ENCODE data around the gene TMEM132C. TPM values are rescaled to one million over a fixed set of nuclear protein-coding genes. Genes with fewer than 3 reads are reported as not detected.
A peak's percentile ranks its signal among the peaks of the same experiment; 100 is the strongest.

TMEM132C gene
- total RNA-seq, 1 experiment from 2014 or later = not detected

DNA sequence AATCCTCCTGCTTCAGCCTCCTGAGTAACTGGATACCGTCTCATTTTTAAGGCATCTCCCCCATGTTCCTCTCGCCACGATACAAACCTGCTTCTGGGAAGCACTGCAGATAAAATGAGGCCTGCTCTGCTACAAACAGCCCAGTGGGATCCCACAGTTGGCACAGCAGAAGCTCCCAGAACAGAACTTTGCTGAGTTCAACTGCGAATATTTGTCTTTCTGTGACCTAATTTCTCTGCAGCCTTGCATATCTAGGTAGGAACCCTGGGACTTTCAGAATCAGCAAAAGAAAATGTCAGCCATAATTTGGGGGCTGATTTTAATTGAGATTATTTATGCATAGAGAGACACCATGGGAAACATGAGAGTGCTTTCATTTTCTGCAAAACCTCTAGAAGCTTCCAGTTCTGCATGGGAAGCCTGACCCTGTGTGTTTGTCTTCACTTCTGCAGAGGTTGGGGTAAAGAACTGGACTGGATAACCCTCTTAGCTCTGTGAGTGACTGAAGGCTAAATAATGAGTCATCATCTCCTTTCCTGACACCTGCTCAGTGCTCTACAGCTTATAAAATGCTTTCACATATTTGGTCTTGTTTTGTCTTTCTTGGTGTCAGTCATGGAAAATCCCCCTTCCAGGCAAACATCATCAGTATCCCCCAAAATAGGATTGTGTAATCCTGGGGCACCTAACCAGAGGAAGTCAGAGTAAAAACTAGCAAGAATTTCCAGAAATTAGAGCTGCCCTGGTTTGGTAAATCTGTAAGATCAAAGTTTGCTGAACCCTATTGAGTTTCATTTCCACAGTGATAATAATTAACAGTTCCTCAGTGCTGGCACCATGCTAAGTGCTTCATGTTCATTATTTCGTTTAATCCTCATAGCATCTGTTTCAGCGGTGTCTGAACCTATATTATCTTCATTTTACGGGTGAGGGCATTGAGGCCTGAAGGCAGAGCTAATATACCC is 371.0 kb downstream of the TMEM132C start:
- in situ Hi-C loops (cut with HindIII; ENCODE audit: low pct_unique_long_range_greater_than_20kb, low sequenced_read_pairs) = no loop called here
- DNase-seq (ENCODE audit: low read depth, low spot score) = no peak

DNA sequence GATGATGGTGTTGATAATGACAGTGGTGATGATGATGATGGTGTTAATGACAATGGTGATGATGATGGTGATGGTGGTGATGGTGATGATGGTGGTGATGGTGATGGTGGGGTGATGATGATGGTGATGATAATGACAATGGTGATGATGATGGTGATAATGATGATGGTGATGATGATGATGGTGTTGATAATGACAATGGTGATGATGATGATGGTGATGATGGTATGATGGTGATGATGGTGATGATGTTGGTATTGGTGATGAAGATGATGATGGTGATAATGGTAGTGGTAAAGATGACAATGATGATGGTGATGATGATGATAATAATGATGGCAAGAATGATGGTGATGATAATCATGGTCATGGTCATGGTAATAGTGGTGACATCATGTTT is 372.1 kb downstream of the TMEM132C start:
- in situ Hi-C loops (cut with HindIII; ENCODE audit: low pct_unique_long_range_greater_than_20kb, low sequenced_read_pairs) = no loop called here
- DNase-seq (ENCODE audit: low read depth, low spot score) = no peak

DNA sequence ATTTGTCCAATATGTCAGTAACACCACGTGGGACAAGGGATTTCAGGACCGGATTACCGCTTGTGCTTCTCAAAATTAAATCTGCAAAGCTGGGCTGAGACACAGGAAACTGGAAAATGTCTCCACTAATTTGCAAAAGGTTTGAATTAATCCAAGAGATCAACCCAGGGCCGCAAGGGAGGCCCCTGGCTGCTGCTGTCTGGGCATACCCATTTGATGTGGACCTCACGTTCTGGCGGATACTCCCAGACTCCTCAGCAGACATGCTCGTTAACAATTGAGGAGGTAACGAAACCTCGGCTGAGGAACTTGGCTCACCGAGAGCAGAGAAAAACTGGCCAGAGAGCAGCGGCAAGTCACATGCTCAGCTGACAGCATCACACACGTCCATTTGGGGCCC is 376.2 kb downstream of the TMEM132C start:
- DNase-seq (ENCODE audit: low read depth, low spot score) = no peak
- in situ Hi-C loops (cut with HindIII; ENCODE audit: low pct_unique_long_range_greater_than_20kb, low sequenced_read_pairs) = no loop called here

DNA sequence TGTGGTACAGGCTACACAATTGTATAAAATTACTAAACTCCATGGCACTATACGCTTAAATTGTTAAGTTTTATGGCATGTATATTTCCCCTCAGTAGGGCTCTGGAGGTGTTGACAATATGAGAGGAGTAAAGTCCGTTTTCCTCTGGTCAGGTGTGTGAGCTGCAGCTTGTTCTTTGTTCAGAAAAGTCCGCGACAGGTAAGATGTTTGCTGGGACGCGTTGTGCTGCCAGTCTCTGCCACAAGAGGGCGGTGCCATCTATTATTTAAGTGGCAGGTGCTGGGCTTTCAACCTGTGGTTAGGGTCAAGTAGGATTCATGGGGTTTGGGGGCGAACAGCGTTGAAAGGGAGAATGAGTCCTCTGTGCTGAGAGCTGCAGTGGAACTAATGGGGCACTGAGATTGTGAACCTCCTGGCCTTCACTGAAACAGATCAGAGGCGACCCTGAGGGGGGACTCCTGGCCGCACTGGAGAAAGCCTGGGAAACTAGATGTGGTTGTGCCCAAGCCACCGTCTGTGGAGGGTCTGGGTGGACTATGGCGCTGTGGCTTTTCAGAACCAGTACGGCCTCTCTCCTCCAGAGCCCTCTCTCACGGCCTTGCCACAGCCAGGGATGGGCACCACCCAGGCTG is 377.8 kb downstream of the TMEM132C start:
- DNase-seq (ENCODE audit: low read depth, low spot score) = peak; percentile 35

DNA sequence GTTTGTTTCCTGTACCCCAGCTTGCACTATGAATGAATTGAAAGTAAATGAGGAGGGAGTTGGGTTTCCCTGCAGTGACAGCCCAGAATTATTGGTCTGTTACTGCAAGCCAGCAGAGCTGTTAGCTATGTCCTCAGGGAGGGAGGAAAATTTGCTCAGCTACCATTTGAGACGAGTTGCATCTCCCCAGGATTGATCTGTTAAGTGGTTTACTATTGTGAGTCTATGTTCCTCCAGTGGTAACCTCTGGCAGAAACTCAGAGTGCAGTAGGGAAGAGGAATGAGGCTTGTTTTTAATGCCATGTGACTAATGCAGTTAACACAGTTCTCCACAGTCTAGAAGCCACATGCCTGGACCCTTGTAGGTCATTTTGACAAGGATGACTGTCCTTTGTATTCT is 382.9 kb downstream of the TMEM132C start:
- no peak for DNase-seq (ENCODE audit: low read depth, low spot score)
- in situ Hi-C loops (cut with HindIII; ENCODE audit: low pct_unique_long_range_greater_than_20kb, low sequenced_read_pairs) = no loop called here

More for the DNA sequence above, 377.8 kb downstream of the TMEM132C start:
- in situ Hi-C loops (cut with HindIII; ENCODE audit: low pct_unique_long_range_greater_than_20kb, low sequenced_read_pairs) = no loop called here

DNA sequence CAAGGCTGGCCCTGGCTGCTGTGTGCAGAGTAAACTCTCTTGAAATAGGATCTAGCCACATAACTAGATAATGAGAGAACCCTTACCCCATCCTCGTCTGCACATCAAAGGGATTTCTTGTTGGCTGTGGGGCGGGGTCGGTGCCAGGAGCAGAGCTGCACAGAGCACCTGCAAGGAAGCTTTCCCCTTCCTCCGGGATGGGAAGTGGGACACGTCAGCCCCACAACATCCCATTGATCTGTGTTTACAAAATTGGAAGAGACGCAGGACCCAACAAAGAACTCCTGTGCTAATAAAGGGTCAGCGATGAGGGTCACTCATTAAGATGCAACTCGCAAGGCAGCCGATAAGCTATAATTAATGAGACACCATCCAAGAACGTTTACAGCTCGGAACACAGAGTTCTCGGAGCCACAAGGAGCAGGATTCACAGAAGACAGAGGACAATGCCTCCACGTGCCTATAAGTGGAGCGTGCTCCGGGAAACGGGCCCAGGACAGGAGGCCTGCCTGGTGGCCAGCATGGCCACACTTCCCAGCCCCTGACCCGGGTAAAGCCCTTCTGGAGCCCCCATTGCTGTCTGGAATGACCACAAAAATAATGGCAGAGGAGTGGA is 385.3 kb downstream of the TMEM132C start:
- DNase-seq (ENCODE audit: low read depth, low spot score) = no peak
- in situ Hi-C loops (cut with HindIII; ENCODE audit: low pct_unique_long_range_greater_than_20kb, low sequenced_read_pairs) = no loop called here

DNA sequence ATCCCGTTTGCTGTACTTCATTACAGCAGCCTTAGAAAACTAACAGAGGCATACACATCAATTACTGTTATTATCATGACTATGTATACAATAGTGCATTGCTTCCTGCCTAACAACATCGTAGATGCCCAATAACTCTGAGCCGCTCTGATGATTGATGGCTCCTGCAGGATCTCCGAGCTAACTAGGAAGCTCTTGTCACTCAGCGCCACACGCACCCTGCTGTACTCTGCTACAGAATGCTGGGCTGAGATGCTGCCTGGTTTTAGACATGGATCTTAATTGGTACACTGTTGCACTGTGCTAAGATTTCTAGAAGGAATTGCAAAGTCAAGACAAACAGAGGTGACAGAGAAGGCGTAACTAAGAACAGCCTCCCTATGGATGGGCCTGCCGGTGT is 387.5 kb downstream of the TMEM132C start:
- in situ Hi-C loops (cut with HindIII; ENCODE audit: low pct_unique_long_range_greater_than_20kb, low sequenced_read_pairs) = no loop called here
- DNase-seq (ENCODE audit: low read depth, low spot score) = no peak

DNA sequence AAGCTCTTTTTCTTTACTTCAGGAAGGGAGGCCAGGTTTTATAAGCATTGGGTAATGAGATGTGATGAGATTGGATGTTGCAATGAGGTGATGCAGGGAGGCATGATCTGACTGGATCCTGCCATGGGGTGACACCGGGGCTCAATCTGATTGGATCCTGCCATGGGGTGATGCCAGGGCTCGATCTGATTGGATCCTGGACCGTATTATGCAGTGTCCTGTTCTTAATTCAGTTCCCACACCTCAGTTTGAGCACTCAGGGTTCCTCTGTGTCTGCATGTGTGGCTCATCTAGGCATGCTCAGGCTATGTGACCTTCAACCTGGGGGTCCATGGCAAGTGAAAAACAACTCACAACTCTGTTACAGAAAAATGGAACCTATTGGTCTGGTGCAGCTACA is 390.4 kb downstream of the TMEM132C start:
- no peak for DNase-seq (ENCODE audit: low read depth, low spot score)
- in situ Hi-C loops (cut with HindIII; ENCODE audit: low pct_unique_long_range_greater_than_20kb, low sequenced_read_pairs) = no loop called here

DNA sequence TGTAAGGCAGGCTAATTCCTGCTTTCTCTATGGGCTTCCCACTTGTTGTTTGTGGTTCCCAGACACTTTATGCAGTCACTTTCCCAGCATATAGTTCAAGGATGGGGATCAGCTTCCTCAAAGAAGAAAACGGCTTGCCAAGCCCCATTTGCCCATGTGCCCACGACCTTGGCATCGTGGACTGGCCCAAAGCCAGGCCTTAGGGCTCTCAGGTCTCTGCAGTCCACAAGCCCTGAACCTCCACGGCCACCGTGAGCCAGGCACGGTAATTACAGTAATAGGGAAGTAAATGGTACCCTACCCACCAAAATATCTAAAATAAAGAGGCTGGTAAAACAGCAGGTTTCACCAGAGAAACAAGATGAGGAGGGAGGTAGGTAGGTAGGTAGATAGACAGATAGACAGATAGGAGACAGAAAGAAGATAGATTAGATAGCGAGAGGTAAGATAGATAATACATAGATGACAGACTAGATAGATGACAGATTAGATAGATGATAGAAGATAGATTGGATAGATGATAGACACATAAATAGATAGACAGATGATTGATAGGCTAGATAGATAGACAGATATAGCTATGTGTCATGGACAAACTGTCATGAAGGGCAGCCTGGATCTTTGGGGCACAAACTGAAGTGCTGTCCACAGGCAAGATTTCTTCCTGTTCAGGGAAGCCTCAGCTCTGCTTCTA is 393.7 kb downstream of the TMEM132C start:
- no peak for DNase-seq (ENCODE audit: low read depth, low spot score)
- in situ Hi-C loops (cut with HindIII; ENCODE audit: low pct_unique_long_range_greater_than_20kb, low sequenced_read_pairs) = no loop called here

DNA sequence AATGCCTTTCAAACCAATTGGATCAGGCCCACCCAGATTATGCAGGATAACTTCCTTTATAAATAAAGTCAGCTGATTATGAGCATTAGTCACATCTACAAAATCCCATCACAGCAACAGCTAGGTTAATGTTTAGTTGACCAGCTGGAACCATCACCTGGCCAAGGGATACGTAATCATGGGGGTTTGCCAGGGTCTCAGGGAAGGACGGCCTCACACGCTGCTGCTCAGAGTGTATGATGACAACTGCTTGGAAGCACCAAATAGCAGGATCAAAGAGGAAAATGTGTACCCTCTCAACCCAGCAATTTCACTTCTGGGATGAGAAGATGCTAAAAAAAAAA is 394.2 kb downstream of the TMEM132C start:
- in situ Hi-C loops (cut with HindIII; ENCODE audit: low pct_unique_long_range_greater_than_20kb, low sequenced_read_pairs) = no loop called here
- DNase-seq (ENCODE audit: low read depth, low spot score) = no peak

DNA sequence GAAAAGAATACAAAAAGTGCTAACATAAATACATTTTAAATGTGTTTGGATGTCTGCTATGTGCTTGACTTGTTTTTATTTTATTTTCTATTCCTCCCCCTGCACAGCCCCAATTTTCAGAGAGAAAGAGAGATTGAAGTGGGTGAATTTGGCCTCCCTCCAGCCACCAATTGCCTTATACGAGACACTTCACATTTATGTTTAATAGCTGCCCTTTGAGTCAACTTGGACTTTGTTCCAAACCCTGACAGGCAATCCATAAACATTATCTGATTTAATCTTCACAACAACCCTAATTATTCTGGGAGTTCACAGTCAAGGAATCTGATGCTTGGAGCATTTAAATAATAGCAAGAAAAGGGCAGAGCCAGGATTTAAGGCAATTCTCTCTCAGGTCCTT is 395.1 kb downstream of the TMEM132C start:
- in situ Hi-C loops (cut with HindIII; ENCODE audit: low pct_unique_long_range_greater_than_20kb, low sequenced_read_pairs) = no loop called here
- no peak for DNase-seq (ENCODE audit: low read depth, low spot score)

DNA sequence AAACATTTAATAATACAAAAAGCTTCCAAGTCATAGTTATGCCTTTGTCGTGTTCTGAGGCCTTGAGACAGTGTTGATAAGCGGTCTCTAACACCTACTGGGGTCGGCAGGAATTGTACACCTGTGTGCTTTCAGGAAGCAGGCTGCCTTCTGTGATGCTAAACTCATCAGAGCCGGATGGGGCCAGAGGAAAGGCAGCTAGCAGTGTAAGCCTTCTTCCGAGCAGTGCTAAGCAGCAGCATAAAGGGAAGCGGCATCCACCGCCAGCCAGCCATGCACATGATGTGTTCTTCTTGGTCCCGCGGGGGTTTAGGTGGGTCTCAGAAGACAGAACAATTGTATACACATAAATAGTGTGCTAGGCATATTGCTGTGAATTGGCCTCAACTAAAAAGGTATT is 397.5 kb downstream of the TMEM132C start:
- DNase-seq (ENCODE audit: low read depth, low spot score) = no peak
- in situ Hi-C loops (cut with HindIII; ENCODE audit: low pct_unique_long_range_greater_than_20kb, low sequenced_read_pairs) = no loop called here

DNA sequence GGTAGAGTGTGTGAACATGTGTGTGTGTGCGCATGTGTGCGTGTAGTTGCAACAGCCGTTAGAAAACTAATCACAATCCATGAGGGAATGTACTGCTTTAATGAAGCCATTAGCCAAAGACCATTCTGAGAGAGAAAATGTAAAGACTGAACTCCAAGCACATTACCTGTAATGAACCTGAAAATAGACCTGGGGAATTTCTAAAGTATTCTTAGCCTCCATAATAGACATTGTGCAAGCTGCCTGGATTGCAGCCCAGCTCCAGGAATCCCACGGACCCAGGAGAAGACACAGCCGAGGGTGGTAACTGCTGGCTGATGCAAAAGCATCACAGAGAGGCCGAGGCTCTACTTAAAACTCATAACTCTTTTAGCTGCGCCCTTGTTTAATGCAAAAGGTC is 400.2 kb downstream of the TMEM132C start:
- in situ Hi-C loops (cut with HindIII; ENCODE audit: low pct_unique_long_range_greater_than_20kb, low sequenced_read_pairs) = no loop called here
- DNase-seq (ENCODE audit: low read depth, low spot score) = no peak

DNA sequence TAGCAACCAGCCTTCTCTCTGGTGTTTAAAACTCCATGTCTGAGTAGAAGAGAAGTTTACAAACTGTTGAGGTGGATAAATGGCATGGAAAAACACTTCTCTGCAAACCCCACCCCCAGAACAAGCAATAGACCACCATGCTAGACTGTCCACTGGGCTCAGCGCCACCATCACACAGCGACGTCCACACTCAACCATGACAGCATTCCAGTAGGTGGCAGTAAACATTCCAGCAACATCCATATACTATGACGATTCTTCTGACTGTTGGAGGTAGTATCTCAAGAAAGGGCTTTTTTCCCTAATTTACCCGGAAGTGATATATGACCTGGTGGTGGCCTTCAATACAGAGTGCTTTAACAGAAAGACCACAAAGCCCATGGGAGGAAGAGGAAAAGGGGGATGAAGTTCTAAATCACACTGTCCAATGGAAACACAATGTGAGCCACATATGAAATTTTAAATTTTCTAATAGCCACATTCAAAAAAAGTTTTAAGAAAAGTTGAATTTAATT is 404.6 kb downstream of the TMEM132C start:
- DNase-seq (ENCODE audit: low read depth, low spot score) = peak; percentile 53
- in situ Hi-C loops (cut with HindIII; ENCODE audit: low pct_unique_long_range_greater_than_20kb, low sequenced_read_pairs) = no loop called here

DNA sequence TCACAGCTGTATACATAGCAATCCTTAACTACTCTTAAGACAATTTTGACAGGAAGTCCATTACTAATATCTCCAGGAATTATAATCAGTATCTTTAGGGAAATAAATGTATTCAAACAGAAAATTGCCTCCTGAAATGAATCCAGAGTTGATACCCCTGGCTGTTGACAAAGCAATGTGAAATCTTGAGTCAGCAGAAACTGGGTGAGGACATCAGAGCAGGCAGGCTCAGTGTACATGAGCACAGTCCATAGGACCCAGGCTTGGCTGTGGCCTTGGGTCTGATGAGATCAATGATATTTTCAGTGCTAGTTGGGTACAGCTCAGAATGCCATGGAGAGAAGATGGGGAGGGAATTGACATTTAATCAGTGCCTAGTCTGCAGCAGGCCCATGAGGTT is 405.5 kb downstream of the TMEM132C start:
- in situ Hi-C loops (cut with HindIII; ENCODE audit: low pct_unique_long_range_greater_than_20kb, low sequenced_read_pairs) = no loop called here
- DNase-seq (ENCODE audit: low read depth, low spot score) = no peak

DNA sequence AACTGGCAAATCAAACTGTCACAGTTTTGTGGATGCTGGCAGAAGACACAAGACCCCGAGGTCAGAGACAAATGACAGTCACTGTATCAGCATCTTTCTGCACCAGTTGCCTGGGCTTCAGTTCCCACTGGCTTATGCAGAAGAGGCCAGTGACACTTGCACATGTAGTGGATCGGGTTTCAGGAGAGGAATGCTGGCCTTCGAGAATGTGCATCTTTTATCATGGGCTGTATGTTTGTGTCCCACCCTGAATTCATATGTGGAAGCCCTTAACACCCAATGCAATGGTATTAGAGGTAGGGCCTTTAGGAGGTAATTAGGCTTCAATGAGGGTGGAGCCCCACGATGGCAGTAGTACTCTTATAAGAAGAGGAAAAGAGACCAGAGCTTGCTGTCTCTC is 405.9 kb downstream of the TMEM132C start:
- DNase-seq (ENCODE audit: low read depth, low spot score) = no peak
- in situ Hi-C loops (cut with HindIII; ENCODE audit: low pct_unique_long_range_greater_than_20kb, low sequenced_read_pairs) = no loop called here

DNA sequence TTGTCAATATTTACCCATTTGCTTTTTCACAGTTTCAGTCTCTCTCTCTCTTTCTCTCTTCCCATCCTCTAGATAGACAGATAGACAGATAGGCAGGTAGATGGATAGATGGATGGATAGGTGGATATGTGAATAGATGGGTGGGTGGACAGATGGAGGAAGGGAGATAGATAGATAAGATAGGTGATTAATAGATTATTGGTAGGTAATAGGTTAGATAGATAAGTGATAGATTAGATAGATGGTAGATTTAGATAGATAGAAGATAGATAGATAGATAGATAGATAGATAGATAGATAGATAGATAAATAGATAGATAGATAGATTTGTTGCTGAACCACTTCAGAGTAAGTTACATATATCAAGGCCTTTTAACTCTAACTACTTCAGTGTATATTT is 408.6 kb downstream of the TMEM132C start:
- in situ Hi-C loops (cut with HindIII; ENCODE audit: low pct_unique_long_range_greater_than_20kb, low sequenced_read_pairs) = no loop called here
- DNase-seq (ENCODE audit: low read depth, low spot score) = no peak

DNA sequence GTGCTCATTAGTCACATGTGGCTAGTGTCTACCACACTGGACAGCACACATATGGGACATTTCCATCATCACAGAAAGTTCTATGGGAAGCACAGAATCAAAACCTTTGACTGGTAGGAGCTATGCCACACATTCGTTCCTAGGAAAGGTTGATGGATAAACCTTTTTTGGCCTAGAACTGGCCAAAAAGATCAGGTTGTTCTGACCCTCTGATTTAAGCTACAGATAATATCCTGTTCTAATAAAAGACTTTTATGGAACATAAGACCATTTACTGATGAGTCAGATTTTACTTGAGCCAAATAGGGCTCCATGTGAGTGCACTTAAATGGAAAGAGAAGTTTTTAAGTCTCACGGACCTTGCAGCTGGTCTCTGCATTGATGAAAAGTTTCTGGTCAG is 413.6 kb downstream of the TMEM132C start:
- DNase-seq (ENCODE audit: low read depth, low spot score) = no peak
- in situ Hi-C loops (cut with HindIII; ENCODE audit: low pct_unique_long_range_greater_than_20kb, low sequenced_read_pairs) = no loop called here
